GM12875 (cell line): Measurements from ENCODE around the gene KCNN4.
A peak's percentile ranks its signal among the peaks of the same experiment; 100 is the strongest.

Source experiments
- H3K4me3 ChIP-seq: one replicate; pipeline ENCODE4 v1.5.1; 2011; ENCODE audit warnings: low read depth, low read length, control low read depth
- CTCF ChIP-seq: IDR thresholded peaks from 2 replicates; pipeline ENCODE4 v1.5.1; 2011; ENCODE audit warnings: low read depth, mild to moderate bottlenecking, control low read depth, inconsistent platforms, low read length, moderate library complexity, borderline replicate concordance; ENCODE audit not compliant: insufficient read depth

The KCNN4 gene

GRCh38 chr19:43814663-43815352 lies 34.0 kb upstream of the KCNN4 start:
- no peak overlapping the region for H3K4me3 ChIP-seq
- no peak for TF ChIP-seq CTCF

DNA sequence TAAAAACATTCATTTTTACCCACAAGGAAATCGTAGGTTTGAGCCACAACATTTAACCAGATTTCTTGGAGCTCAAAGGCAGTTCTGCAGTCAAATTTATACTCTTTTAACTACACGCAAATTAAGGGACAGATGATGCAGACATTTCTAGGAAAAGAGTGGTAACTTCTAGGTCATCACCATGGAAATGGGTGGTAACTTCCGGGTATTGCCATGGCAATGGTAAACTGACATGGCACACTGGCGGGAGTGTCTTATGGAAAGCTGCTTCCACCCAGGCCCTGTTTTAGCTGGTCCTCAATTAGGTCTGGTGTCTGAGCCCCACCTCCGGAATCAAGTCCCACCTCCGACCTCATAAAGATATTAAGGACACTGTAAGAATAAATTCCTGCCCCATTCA lies 31.9 kb upstream of the KCNN4 start:
- no peak overlapping the region for H3K4me3 ChIP-seq
- no peak for TF ChIP-seq CTCF

DNA sequence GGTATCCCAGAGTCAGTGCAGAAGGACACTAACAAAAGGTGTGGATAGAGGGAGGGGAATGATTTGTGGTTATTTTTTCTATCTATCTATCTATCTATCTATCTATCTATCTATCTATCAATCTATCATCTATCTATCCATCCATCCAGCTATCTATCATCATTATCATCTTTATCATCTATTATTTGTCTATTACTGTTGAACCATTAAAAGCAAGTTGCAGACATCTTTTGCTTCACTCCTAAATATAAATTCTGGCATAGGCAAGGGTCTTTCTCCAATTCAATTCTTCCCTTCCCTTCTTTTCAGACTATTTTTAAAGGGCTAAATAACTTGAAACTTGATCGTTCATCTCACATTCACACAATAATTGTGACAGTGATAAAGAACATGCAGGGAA lies 31.5 kb upstream of the KCNN4 start:
- no peak for TF ChIP-seq CTCF
- H3K4me3 ChIP-seq, result no peak overlapping the region

- no peak overlapping the region for H3K4me3 ChIP-seq
- TF ChIP-seq CTCF, result no peak
These were observed 31.1 kb upstream of the KCNN4 start for GRCh38 chr19:43811837-43812236.

- H3K4me3 ChIP-seq, result no peak overlapping the region
- peak; percentile 35; the same call in 1 of the 2 replicates for TF ChIP-seq CTCF
These were observed 29.3 kb upstream of the KCNN4 start for GRCh38 chr19:43809762-43810696.

GRCh38 chr19:43807651-43808050 lies 26.9 kb upstream of the KCNN4 start:
- H3K4me3 ChIP-seq, result no peak overlapping the region
- TF ChIP-seq CTCF, result no peak
